H9 (cell line): ENCODE data around the gene DLG2. TPM values are rescaled to one million over a fixed set of nuclear protein-coding genes. Genes with fewer than 3 reads are reported as not detected.

Experiments
- DNase-seq: peaks from one replicate; pipeline ENCODE4 v3.0.0-alpha.2; 2017
- H2AFZ ChIP-seq: one replicate; pipeline ENCODE4 v1.6.1; 2013; ENCODE audit warnings: mild to moderate bottlenecking, low read length, control low read depth, moderate library complexity
- H2AK5ac ChIP-seq: 2 replicates; pipeline ENCODE4 v1.6.1; 2013; ENCODE audit warnings: low read length, control low read depth, mixed read lengths; ENCODE audit not compliant: insufficient read length
- H2BK120ac ChIP-seq: one replicate; pipeline ENCODE4 v1.6.1; 2013; ENCODE audit warnings: low read depth, mild to moderate bottlenecking, low read length, control low read depth, inconsistent platforms; ENCODE audit not compliant: poor library complexity, severe bottlenecking
- H2BK12ac ChIP-seq: 2 replicates; pipeline ENCODE4 v1.6.1; 2013; ENCODE audit warnings: low read length, control low read depth, mixed read lengths, low read depth; ENCODE audit not compliant: insufficient read length
- H2BK15ac ChIP-seq: 2 replicates; pipeline ENCODE4 v1.6.1; 2013; ENCODE audit warnings: low read depth, low read length, control low read depth
- H2BK20ac ChIP-seq: one replicate; pipeline ENCODE4 v1.6.1; 2013; ENCODE audit warnings: low read depth, mild to moderate bottlenecking, low read length, control low read depth, inconsistent platforms; ENCODE audit not compliant: poor library complexity, severe bottlenecking
- H2BK5ac ChIP-seq: 2 replicates; pipeline ENCODE4 v1.6.1; 2013; ENCODE audit warnings: low read length, control low read depth, mixed read lengths; ENCODE audit not compliant: insufficient read length
- H3K14ac ChIP-seq: 2 replicates; pipeline ENCODE4 v1.6.1; 2013; ENCODE audit warnings: low read length, control low read depth; ENCODE audit not compliant: insufficient read depth
- H3K18ac ChIP-seq: 2 replicates; pipeline ENCODE4 v1.6.1; 2013; ENCODE audit warnings: low read depth, mild to moderate bottlenecking, mixed read lengths, low read length, control low read depth; ENCODE audit not compliant: insufficient read length
- H3K23ac ChIP-seq: 2 replicates; pipeline ENCODE4 v1.6.1; 2013; ENCODE audit warnings: low read length, control low read depth, mixed read lengths, low read depth; ENCODE audit not compliant: insufficient read length
- H3K23me2 ChIP-seq: 2 replicates; pipeline ENCODE4 v1.6.1; 2013; ENCODE audit warnings: low read depth, mild to moderate bottlenecking, mixed read lengths, low read length, control low read depth; ENCODE audit not compliant: insufficient read length, poor library complexity, severe bottlenecking
- H3K27ac ChIP-seq: 2 replicates; pipeline ENCODE4 v1.5.1; 2013; ENCODE audit warnings: low read length, control low read depth, mixed read lengths, low read depth; ENCODE audit not compliant: insufficient read length
- H3K27me3 ChIP-seq: 2 replicates; pipeline ENCODE4 v1.6.1; 2013; ENCODE audit warnings: low read length, control low read depth, inconsistent platforms; ENCODE audit not compliant: insufficient read depth
- H3K4ac ChIP-seq: 2 replicates; pipeline ENCODE4 v1.6.1; 2013; ENCODE audit warnings: low read depth, mild to moderate bottlenecking, control low read depth, inconsistent platforms, low read length, moderate library complexity
- H3K4me1 ChIP-seq: 2 replicates; pipeline ENCODE4 v1.6.1; 2013; ENCODE audit warnings: low read length, control low read depth, inconsistent platforms; ENCODE audit not compliant: insufficient read depth
- H3K4me2 ChIP-seq: 2 replicates; pipeline ENCODE4 v1.6.1; 2013; ENCODE audit warnings: low read length, control low read depth, mixed read lengths; ENCODE audit not compliant: insufficient read length, insufficient read depth
- H3K56ac ChIP-seq: 2 replicates; pipeline ENCODE4 v1.6.1; 2013; ENCODE audit warnings: low read depth, mild to moderate bottlenecking, mixed read lengths, low read length, control low read depth; ENCODE audit not compliant: insufficient read length
- H3K79me1 ChIP-seq: 2 replicates; pipeline ENCODE4 v1.6.1; 2013; ENCODE audit warnings: low read depth, mild to moderate bottlenecking, moderate library complexity, low read length, control low read depth, inconsistent platforms; ENCODE audit not compliant: insufficient read depth, poor library complexity, severe bottlenecking
- H3K79me2 ChIP-seq: 2 replicates; pipeline ENCODE4 v1.6.1; 2013; ENCODE audit warnings: low read length, control low read depth, inconsistent platforms; ENCODE audit not compliant: insufficient read depth
- H3K9ac ChIP-seq: 2 replicates; pipeline ENCODE4 v1.6.1; 2013; ENCODE audit warnings: low read length, control low read depth, mixed read lengths; ENCODE audit not compliant: insufficient read length; ENCODE audit errors: extremely low read depth
- H3K9me3 ChIP-seq: one replicate; pipeline ENCODE4 v1.6.1; 2013; ENCODE audit warnings: low read depth, low read length, inconsistent platforms; ENCODE audit not compliant: control insufficient read depth
- H3T11ph ChIP-seq: one replicate; pipeline ENCODE4 v1.6.1; 2013; ENCODE audit warnings: mild to moderate bottlenecking, low read length, control low read depth, inconsistent platforms
- H4K20me1 ChIP-seq: one replicate; pipeline ENCODE4 v1.6.1; 2013; ENCODE audit not compliant: control insufficient read depth, insufficient read length, insufficient read depth
- H4K5ac ChIP-seq: 2 replicates; pipeline ENCODE4 v1.6.1; 2013; ENCODE audit warnings: low read depth, mild to moderate bottlenecking, mixed read lengths, low read length, control low read depth; ENCODE audit not compliant: insufficient read length
- H4K8ac ChIP-seq: replicated peaks from 2 replicates; pipeline ENCODE4 v1.6.1; 2013; ENCODE audit warnings: low read length, control low read depth, mixed read lengths, low read depth; ENCODE audit not compliant: insufficient read length
- H4K91ac ChIP-seq: 2 replicates; pipeline ENCODE4 v1.6.1; 2013; ENCODE audit warnings: low read depth, mild to moderate bottlenecking, moderate library complexity, mixed read lengths, low read length, control low read depth; ENCODE audit not compliant: insufficient read length
- H3K27ac Mint-ChIP-seq, 3 experiments: 2 replicates in 2 of 3; 3 replicates in 1 of 3; pipeline ENCODE4 v1.8.0; 2020 to 2021; ENCODE audit warnings: mixed read lengths in 3 of 3, mild to moderate bottlenecking in 1 of 3, moderate library complexity in 1 of 3
- H3K27me3 Mint-ChIP-seq: 2 replicates; pipeline ENCODE4 v1.8.0; 2021; ENCODE audit warnings: low read depth, mild to moderate bottlenecking, moderate library complexity, mixed read lengths
- H3K36me3 Mint-ChIP-seq, 3 experiments: 2 replicates in 2 of 3; 3 replicates in 1 of 3; pipeline ENCODE4 v1.8.0; 2020 to 2021; ENCODE audit warnings: low read depth in 3 of 3, mixed read lengths in 3 of 3; ENCODE audit not compliant: insufficient read depth in 1 of 3
- H3K4me1 Mint-ChIP-seq, 2 experiments: 2 replicates each; pipeline ENCODE4 v1.8.0; 2020; ENCODE audit warnings: mixed read lengths in 2 of 2
- H3K4me3 Mint-ChIP-seq, 2 experiments: 2 replicates in 1 of 2; 3 replicates in 1 of 2; pipeline ENCODE4 v1.8.0; 2020 to 2021; ENCODE audit warnings: mild to moderate bottlenecking in 2 of 2, mixed read lengths in 2 of 2, moderate library complexity in 1 of 2
- H3K9me3 Mint-ChIP-seq, 2 experiments: 2 replicates in 1 of 2; 3 replicates in 1 of 2; pipeline ENCODE4 v1.8.0; 2020; ENCODE audit warnings: mild to moderate bottlenecking in 2 of 2, mixed read lengths in 2 of 2, moderate library complexity in 1 of 2
- CTCF ChIP-seq: fragments of 200-600 bp; sonication (generic); conservative IDR thresholded peaks from 3 replicates; pipeline ENCODE4 v1.8.0; 2021; ENCODE audit warnings: antibody characterized with exemption, mild to moderate bottlenecking
- WGBS: extraction: QIAGEN DNeasy Blood & Tissue Kit; methylation state at CpG from one replicate; pipeline ENCODE4 v1.1.7; 2013; ENCODE audit warnings: missing lambda C conversion rate, low lambda C conversion rate, mixed read lengths; ENCODE audit not compliant: insufficient read length; ENCODE audit errors: extremely low coverage; 5-methylcytosine and 5-hydroxymethylcytosine counted together
- total RNA-seq: library from RNA; stranded (reverse); gene quantifications from 2 replicates; pipeline ENCODE4 v1.2.1, GENCODE V29; 2021

DLG2 gene
- total RNA-seq, 1 experiment from 2014 or later: 8.0 TPM

DNA sequence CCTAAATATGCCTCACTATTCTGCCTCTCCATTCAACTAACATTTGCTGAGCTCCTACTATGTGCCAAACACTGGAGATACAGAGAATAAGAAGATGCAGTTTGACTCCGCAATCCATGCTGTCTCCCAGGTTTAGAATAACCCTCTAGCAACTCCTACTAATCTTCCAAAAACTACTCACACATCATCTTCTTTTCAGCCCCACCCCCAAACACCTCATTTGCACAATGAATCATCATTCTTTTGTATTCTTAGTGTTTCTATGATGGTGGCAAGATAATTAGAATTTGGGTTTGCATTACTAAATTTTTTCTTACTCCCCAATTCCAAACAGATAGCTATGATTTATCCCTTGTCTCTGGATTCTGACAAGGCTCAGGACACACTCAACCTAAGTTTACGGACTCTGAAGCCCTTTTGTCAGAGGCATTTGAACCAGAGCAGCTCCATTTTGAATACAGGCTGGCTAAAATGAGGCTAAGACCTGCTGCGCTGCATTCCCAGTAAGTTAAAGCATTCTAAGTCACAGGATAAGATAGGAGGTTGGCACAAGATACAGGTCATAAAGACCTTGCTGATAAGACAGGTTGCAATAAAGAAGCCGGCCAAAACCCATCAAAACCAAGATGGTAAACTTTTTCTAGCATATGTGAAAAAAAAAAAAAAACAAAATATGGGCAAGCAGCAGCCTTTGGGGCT, 1038.9 kb downstream of the DLG2 start:
- no peak overlapping the region for H2AFZ ChIP-seq
- H2BK120ac ChIP-seq: no peak overlapping the region
- no peak overlapping the region for H2BK12ac ChIP-seq
- no peak overlapping the region for H3K27ac ChIP-seq
- TF ChIP-seq CTCF: no peak
- H3K27me3 ChIP-seq: no peaks in the 10 kb centered on the region
- H4K91ac ChIP-seq: no peak overlapping the region
- no peak overlapping the region for H2BK20ac ChIP-seq
- H4K5ac ChIP-seq: no peak overlapping the region
- WGBS: no CpG with 5 or more reads among the region's 4 CpGs
- H3K9ac ChIP-seq: no peak overlapping the region
- no peaks in the 10 kb centered on the region for H3K27me3 Mint-ChIP-seq
- no peaks in the 10 kb centered on the region for H3K79me2 ChIP-seq
- peaks cover 7 to 9% of the 10 kb centered on the region in 2 experiments for H3K4me1 Mint-ChIP-seq
- H3K23me2 ChIP-seq: no peaks in the 10 kb centered on the region
- no peaks in the 10 kb centered on the region for H3K36me3 Mint-ChIP-seq
- H3K9me3 ChIP-seq: no peaks in the 10 kb centered on the region
- no peak overlapping the region for H2BK15ac ChIP-seq
- peaks cover 0 to 5% of the 10 kb centered on the region in 2 experiments; a peak in 2 of 5 replicates for H3K9me3 Mint-ChIP-seq
- H4K20me1 ChIP-seq: no peaks in the 10 kb centered on the region
- H2BK5ac ChIP-seq: no peak overlapping the region
- no peak overlapping the region for H3K27ac Mint-ChIP-seq
- H4K8ac ChIP-seq: no peak overlapping the region
- H3K18ac ChIP-seq: no peak overlapping the region
- H3T11ph ChIP-seq: no peak overlapping the region
- DNase-seq: no peak
- H3K56ac ChIP-seq: no peak overlapping the region
- no peak overlapping the region for H3K4me3 Mint-ChIP-seq
- no peaks in the 10 kb centered on the region for H3K4me1 ChIP-seq
- H2AK5ac ChIP-seq: no peak overlapping the region
- H3K79me1 ChIP-seq: no peaks in the 10 kb centered on the region
- no peak overlapping the region for H3K23ac ChIP-seq
- H3K4ac ChIP-seq: no peak overlapping the region
- no peak overlapping the region for H3K14ac ChIP-seq
- H3K4me2 ChIP-seq: no peak overlapping the region
